Measurements from ENCODE around the gene ST6GALNAC2.
"Not testable (repeated sequence)": the region's sequence is repeated elsewhere in the genome, so short reads cannot be mapped to it uniquely, and the experiment has no call there.

Gene ST6GALNAC2

DNA sequence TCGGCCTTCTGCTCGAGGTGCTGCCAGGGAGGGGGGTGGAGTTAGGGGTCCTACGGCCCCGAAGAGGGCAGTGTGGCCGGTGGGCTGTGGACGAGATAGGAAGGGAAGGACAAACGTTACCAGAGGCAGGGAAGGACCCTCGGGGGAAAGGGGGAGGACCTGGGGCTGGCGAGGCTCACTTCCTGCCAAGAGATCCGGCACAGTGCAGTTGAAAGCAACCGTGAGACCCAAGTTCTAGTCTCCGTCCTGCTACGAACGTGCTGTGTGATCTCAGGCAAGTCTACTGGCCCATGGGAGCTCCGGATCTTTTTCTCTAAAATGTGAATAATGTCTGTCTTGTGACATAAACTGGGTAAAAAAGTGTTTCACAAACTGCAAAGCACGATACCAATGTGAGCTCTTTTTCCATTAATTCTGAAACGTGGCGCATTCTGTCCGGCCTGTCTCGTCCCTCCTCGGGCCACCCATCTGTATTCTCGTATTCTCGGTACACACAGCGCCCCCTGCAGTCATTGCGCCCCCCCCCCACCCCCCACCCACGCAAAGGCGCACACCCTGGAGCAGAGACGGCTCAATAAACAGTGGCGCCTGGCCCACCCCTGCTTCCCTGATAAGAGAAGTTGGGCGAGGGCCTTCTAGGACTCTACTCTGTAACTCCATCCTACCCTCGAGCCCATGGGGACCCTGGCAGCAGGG, 57.0 kb downstream of the ST6GALNAC2 start:
- no peak for DNase-seq (ENCODE audit: low read depth in 2 of 2)

DNA sequence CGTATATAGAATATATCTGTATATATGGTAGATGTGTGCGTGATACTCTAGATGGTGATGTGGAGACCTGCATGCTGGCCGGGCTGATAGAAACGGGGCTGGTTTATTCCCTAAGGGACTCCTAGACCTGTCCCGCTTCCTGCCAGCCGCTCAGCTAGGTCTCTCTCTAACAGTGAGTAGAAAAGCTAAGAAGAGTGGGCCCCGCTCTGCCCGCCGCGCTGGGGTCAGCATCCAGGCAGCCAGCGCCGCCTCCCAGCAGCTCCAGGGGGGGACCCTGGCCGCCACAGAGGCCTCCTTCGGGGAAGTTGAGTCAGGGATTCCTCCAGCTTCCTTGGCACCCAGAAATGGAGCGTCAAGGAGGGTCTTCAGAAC, 57.5 kb downstream of the ST6GALNAC2 start:
- DNase-seq (ENCODE audit: low read depth in 2 of 2), result no peak

DNA sequence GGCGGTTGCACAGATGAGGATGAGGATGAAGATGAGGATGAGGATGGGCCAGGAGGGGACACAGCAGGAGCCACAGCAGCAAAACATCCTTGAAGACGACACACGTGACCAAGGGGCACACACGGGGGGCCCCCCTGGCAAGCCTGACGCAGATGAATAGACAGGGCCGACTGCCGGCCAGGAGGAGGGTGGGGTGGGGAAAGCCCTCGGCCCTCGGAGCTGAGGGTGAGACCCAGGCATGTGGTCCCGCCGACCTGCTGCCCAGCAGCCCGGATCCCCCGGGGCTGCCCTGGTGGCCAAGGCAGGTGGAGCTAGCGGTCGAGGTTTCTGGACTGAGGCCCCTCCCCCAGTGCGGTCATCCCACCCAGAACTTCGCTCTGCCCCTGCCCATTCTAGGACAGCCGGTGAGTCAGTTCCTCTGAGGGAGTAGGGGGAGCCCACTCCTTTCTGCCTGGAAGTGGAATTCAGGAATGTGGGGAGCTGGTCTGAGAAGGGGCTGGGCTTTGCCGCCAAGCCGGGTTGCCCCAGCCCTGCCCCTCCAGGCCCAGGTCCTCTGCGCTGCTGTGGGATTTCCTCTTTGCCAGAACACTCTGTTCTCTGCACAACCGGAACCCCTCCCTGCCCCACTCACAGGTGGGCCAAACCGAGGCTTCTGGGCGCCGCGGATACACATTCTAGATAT, 58.1 kb downstream of the ST6GALNAC2 start:
- peak in 1 of 2 donors; percentile 23 for DNase-seq (ENCODE audit: low read depth in 2 of 2)

DNA sequence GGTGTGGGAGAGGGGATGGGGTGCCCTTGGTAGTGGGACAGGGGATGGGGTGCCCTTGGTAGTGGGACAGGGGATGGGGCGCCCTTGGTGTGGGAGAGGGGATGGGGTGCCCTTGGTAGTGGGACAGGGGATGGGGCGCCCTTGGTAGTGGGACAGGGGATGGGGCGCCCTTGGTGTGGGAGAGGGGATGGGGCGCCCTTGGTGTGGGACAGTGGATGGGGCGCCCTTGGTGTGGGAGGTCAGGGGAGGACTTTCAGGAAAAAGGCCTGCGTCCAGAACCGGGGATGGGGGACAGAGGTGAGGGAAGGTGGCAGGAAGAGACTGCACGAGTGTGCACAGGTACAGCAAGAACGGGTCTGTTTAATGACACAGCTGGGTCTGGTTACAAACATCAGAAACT, 58.6 kb downstream of the ST6GALNAC2 start:
- DNase-seq (ENCODE audit: low read depth in 2 of 2), result not testable (repeated sequence)

DNA sequence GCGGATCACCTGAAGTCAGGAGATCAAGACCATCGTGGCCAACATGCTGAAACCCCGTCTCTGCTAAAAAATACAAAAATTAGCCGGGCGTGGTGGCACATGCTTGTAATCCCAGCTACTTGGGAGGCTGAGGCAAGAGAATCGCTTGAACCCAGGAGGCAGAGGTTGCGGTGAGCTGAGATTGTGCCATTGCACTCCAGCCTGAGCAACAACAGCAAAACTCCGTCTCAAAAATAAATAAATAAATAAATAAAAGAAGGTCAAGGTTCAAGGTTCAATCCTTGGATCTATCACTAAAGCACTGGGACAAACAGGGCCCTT, 60.2 kb downstream of the ST6GALNAC2 start:
- DNase-seq (ENCODE audit: low read depth in 2 of 2), result not testable (repeated sequence)

DNA sequence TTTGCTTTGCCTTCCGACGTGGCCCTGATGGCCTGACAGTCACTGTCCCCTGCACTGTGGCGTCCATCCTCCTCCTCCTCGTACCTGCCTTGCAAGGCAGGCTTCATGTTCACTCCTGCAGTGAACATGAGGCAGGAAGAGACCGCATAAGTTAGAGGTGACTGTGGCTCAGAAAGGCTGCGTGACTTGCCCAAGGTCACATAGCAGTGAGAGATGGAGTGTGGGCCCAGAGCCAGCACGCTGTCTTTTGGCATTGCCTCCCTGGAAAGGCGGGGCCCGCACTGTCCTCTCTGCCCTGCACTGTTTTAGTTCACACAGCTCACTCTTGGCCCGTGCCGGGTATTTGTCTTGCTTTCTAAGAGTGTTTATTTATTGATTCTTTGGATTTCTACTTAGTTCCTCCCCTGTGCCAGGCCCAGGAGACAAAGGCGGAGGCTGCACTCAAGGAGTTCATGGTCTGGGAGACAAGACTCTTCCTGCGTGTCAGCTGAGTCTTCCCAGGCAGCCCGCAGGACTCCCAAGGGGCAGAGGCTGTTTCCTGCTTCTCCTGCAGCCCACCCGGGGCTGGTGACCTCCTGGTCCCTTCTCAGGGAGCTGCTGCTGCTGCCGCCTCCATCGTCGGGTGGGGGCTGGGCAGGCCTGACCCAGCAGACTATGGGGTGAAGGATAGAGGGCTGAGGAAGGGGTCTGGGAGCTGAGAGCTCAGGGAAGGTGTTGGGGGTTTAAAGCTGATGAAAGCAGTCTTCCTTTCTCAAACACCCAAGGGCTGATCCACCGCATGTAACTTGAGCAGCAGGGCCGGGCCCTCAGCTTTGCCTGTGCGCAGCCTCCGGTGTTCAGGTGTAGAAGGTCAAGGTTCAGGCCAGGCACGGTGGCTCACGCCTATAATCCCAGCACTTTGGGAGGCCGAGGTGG, 60.8 kb downstream of the ST6GALNAC2 start:
- no peak for DNase-seq (ENCODE audit: low read depth in 2 of 2)

DNA sequence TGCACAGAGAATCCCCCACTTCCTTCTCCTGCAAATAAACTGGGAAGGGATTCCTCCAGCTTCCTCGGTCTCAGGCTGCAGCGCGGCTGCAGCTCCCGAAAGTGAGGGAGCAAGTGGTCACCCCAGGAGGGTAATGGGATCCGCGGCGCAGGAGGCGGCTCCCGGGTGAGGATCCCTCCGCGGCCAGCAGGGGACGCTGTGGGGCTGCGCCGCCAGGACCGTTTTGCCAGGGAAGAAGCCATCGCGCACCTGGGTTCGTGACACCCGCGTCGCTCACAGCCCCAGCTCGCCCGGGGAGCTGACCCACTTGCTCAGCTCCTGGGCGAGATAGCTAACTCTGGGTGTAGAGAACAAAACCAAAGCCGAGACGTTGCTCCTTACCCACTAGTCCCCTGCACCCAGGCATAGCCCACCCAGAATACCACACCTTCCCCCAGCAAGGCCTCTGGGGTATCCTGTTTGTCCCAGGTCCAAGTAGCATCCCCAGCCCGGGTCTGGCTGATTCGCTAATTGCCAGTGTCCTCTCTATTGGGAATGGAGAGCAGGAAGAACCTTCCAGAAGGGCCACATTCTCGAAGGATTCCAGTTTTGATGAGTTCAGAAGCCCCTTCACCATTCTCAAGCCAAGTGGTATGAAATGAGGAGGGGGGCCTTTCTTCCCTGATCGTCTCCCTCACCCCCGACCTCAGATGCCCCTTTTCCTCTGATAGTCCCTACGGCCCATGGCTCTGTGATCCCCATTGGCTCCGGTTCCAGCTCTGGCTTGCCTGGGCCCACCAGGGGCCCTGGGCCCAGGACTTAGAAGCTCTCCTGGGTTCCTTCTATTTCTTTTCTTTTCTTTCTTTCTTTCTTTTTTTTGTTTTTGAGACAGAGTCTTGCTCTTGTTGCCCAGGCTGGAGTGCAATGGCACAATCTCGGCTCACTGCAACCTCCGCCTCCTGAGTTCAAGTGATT, 62.3 kb downstream of the ST6GALNAC2 start:
- DNase-seq (ENCODE audit: low read depth in 2 of 2), result peak; percentile 63 to 73

DNA sequence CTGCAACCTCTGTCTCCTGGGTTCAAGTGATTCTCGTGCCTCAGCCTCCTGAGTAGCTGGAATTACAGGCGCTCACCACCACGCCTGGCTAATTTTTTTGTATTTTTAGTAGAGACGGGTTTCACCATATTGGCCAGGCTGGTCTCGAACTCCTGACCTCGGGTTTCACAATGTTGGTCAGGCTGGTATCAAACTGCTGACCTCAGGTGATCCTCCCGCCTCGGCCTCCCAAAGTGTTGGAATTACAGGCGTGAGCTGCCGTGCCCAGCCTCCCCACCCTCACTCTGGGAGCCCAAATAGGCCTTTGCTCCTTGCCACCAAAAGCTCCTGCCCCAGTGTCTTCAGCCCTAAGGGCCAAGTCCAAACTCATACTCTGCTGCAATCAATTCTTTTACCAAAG, 64.0 kb downstream of the ST6GALNAC2 start:
- not testable (repeated sequence) for DNase-seq (ENCODE audit: low read depth in 2 of 2)

DNA sequence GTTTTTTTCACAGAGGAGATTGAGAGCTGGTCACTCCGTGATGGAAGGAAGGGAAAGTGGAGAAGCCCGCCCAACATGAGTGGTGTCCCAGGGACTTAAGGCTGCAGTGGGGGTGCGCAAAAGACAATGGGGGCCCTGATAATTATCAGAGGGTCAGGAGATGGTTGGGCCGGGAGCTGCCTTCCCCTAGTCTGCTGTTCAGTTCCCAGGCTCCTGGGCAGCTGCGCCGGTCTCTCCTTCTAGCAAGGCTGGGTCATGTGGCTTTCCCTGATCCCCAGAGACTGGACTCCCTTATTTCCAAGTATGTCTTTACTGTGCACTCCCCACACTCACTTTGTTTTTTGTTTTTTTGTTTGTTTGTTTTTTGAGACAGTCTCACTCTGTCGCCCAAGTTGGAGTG, 64.4 kb downstream of the ST6GALNAC2 start:
- no peak for DNase-seq (ENCODE audit: low read depth in 2 of 2)

DNA sequence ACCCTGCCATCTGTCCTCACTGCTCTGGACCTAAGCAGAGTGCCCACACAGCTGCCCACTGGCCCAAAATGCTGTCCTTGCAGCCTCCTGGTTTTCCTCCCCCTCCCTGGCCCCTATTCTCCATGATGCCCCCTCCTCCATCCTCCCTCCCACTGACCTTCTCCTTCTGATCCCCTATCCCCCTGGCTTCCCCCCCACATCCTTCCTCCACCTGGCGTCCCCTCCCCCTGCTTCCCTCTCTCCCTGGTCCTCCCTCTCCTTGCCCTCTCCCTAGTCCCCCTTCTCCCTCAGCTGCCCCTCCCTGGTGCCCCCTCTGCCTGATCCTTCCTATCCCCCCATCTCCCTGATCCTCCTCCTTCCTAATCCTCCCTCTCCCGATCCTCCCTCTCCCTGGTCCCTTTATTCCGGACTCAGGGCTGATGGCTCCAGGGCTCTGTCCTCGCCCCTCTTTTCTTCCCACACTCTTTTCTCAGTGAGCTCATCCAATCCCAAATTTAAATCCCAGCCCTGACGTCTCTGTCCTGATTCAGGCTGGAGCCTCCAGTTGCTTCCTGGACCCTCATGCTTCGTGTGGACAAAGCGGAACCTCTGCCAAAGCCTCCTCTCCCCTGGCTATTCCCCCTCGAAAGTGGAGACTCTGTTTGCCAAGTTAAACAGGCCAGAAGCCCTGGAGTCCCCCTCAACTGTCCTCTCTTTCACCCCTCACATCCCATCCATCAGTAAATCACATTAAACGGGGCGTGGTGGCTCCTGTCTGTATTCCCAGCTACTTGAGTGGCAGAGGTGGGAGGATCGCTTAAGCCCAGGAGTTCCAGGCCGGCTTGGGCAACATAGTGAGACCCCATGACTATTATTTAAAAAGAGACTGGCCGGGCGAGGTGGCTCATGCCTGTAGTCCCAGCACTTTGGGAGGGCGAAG, 66.4 kb downstream of the ST6GALNAC2 start:
- DNase-seq (ENCODE audit: low read depth in 2 of 2), result no peak

DNA sequence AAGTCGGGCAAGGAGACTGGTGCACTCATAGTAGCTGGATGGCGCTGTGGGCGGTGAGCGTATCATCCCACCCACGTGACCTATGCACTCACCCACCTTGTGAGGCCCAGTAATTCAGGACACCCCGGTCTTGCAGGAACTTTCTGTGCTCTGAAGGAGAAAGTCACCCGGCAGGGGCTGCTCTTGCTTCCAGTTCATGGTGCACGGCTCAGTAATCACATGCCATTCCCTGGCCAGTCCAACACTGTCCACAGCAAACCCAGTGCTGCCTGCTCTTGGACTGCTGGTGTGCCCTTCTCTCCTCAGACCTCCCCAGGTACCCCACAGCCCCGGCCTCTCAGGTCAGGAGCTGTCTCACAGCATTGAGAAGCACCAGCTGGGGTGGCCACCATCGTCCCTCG, 68.0 kb downstream of the ST6GALNAC2 start:
- no peak for DNase-seq (ENCODE audit: low read depth in 2 of 2)
